GM23338 (cell line): Measurements from ENCODE around the gene HMX2. TPM values are rescaled to one million over a fixed set of nuclear protein-coding genes. Genes with fewer than 3 reads are reported as not detected.

ENCODE experiments used
- ATAC-seq: fragments of 200-7000 bp; cut with Tn5 transposase; 3 replicates; pipeline ENCODE4 v1.9.1; 2020
- DNase-seq: peaks from one replicate; pipeline ENCODE4 v3.0.0-alpha.2; 2015; ENCODE audit warnings: low spot score
- H2AFZ ChIP-seq: fragments of 200-600 bp; sonication (generic); 2 replicates; pipeline ENCODE4 v1.8.0; 2016; ENCODE audit warnings: antibody characterized with exemption, mild to moderate bottlenecking, moderate library complexity
- H3F3A ChIP-seq: fragments of 200-600 bp; sonication (generic); replicated peaks from 2 replicates; pipeline ENCODE4 v1.8.0; 2017; ENCODE audit warnings: antibody characterized with exemption, mixed run types, low read depth
- H3K27ac ChIP-seq: fragments of 200-600 bp; sonication (generic); 2 replicates; pipeline ENCODE4 v1.6.1; 2016; ENCODE audit warnings: low read depth
- H3K27me3 ChIP-seq: fragments of 200-600 bp; sonication (generic); 2 replicates; pipeline ENCODE4 v1.8.0; 2016; ENCODE audit warnings: mild to moderate bottlenecking, mixed run types, moderate library complexity; ENCODE audit not compliant: insufficient read depth
- H3K36me3 ChIP-seq: fragments of 200-600 bp; sonication (generic); 2 replicates; pipeline ENCODE4 v1.8.0; 2016; ENCODE audit warnings: mild to moderate bottlenecking; ENCODE audit not compliant: insufficient read depth
- H3K4me1 ChIP-seq: fragments of 200-600 bp; sonication (generic); 2 replicates; pipeline ENCODE4 v1.8.0; 2016; ENCODE audit warnings: mild to moderate bottlenecking, moderate library complexity; ENCODE audit not compliant: insufficient read depth
- H3K4me2 ChIP-seq: fragments of 200-600 bp; sonication (generic); 2 replicates; pipeline ENCODE4 v1.7.1; 2017; ENCODE audit warnings: mixed run types
- H3K4me3 ChIP-seq: fragments of 200-600 bp; sonication (generic); 2 replicates; pipeline ENCODE4 v1.6.1; 2016; ENCODE audit warnings: mixed run types
- H3K79me2 ChIP-seq: fragments of 200-600 bp; sonication (generic); replicated peaks from 2 replicates; pipeline ENCODE4 v1.8.0; 2017; ENCODE audit warnings: mild to moderate bottlenecking; ENCODE audit not compliant: insufficient read depth
- H3K9me2 ChIP-seq: fragments of 200-600 bp; sonication (generic); 2 replicates; pipeline ENCODE4 v1.8.0; 2017; ENCODE audit not compliant: insufficient read depth
- H4K20me1 ChIP-seq: fragments of 200-600 bp; sonication (generic); replicated peaks from 2 replicates; pipeline ENCODE4 v1.8.0; 2017; ENCODE audit warnings: mild to moderate bottlenecking; ENCODE audit not compliant: insufficient read depth
- H3K27ac Mint-ChIP-seq: 2 replicates; pipeline ENCODE4 v1.8.0; 2020; ENCODE audit warnings: inconsistent platforms, mild to moderate bottlenecking, moderate library complexity, mixed read lengths
- H3K27me3 Mint-ChIP-seq: 3 replicates; pipeline ENCODE4 v1.8.0; 2022; ENCODE audit warnings: low read depth, mild to moderate bottlenecking, moderate library complexity, mixed read lengths, inconsistent platforms; ENCODE audit not compliant: insufficient read depth, poor library complexity
- H3K36me3 Mint-ChIP-seq: 3 replicates; pipeline ENCODE4 v1.8.0; 2021; ENCODE audit warnings: low read depth, mild to moderate bottlenecking, inconsistent platforms, moderate library complexity, mixed read lengths
- H3K4me1 Mint-ChIP-seq: 3 replicates; pipeline ENCODE4 v1.8.0; 2020; ENCODE audit warnings: mild to moderate bottlenecking, inconsistent platforms, mixed read lengths
- H3K4me3 Mint-ChIP-seq: 3 replicates; pipeline ENCODE4 v1.8.0; 2021; ENCODE audit warnings: moderate library complexity, mild to moderate bottlenecking, inconsistent platforms, mixed read lengths
- H3K9me3 Mint-ChIP-seq: 3 replicates; pipeline ENCODE4 v1.8.0; 2020; ENCODE audit warnings: moderate library complexity, mild to moderate bottlenecking, inconsistent platforms, mixed read lengths
- EZH2 ChIP-seq: fragments of 200-600 bp; sonication (generic); IDR thresholded peaks from one replicate; pipeline ENCODE4 v1.8.0; 2017; ENCODE audit warnings: antibody characterized with exemption, mild to moderate bottlenecking, low read depth; ENCODE audit not compliant: unreplicated experiment
- EZH2phosphoT487 ChIP-seq: fragments of 200-600 bp; sonication (generic); IDR thresholded peaks from one replicate; pipeline ENCODE4 v1.8.1; 2018; ENCODE audit warnings: antibody characterized with exemption; ENCODE audit not compliant: unreplicated experiment
- POLR2AphosphoS5 ChIP-seq: IDR thresholded peaks from 2 replicates; pipeline ENCODE4 v1.6.1; 2016; ENCODE audit warnings: antibody characterized with exemption, low read depth
- REST ChIP-seq: IDR thresholded peaks from one replicate; pipeline ENCODE4 v1.6.1; 2018; ENCODE audit warnings: antibody characterized with exemption; ENCODE audit not compliant: unreplicated experiment
- polyA plus RNA-seq: library from polyadenylated mRNA; unstranded; fragments of >200 nt; fragmentation: Nextera tagmentation; extraction: Ambion mirVana; gene quantifications from 2 replicates; pipeline ENCODE4 v1.2.1, GENCODE V29; 2016
- total RNA-seq: library from RNA; depleted of rRNA; stranded (reverse); fragments of >200 nt; shearing (Covaris generic); gene quantifications from 2 replicates; pipeline ENCODE4 v1.2.3, GENCODE V29; 2014

Gene HMX2
- total and polyA plus RNA-seq, 2 experiments from 2014 or later: 2.6 to 3.4 TPM

GRCh38 chr10:123149568-123150270 is 1.8 kb downstream of the HMX2 start:
- Histone ChIP-seq H3K27me3 (peaks cover 83% of the 10 kb centered on the region), H3K4me2 (peak overlapping the region; percentile 83), H2AFZ (peak overlapping the region; percentile 90; the same call in 1 of the 2 replicates), H3K27ac (no peak overlapping the region), H4K20me1 (0 out of 2 replicates have a peak, but pooled peaks cover 3% of the 10 kb centered on the region), H3K4me3 (peak overlapping the region; percentile 60), H3K79me2 (peaks cover 4% of the 10 kb centered on the region), H3K4me1 (peaks cover 63% of the 10 kb centered on the region), H3K9me2 (no peaks in the 10 kb centered on the region), H3F3A (peaks cover 43% of the 10 kb centered on the region), H3K36me3 (no peaks in the 10 kb centered on the region)
- peak overlapping the region; percentile 70 for H3K4me3 Mint-ChIP-seq
- DNase-seq (peak; percentile 56), ATAC-seq (no peak; the same call in 1 of the 3 replicates)
- H3K4me1 Mint-ChIP-seq: peaks cover 56% of the 10 kb centered on the region
- H3K9me3 Mint-ChIP-seq: peaks cover 5% of the 10 kb centered on the region; the same call in 2 of the 3 replicates
- H3K36me3 Mint-ChIP-seq: peaks cover 17% of the 10 kb centered on the region
- H3K27me3 Mint-ChIP-seq: peaks cover 75% of the 10 kb centered on the region
- TF ChIP-seq EZH2phosphoT487: peak; percentile 91
- no peak for TF ChIP-seq POLR2AphosphoS5
- peak; percentile 29 for TF ChIP-seq EZH2
- no peak overlapping the region for H3K27ac Mint-ChIP-seq

GRCh38 chr10:123150271-123150985 is 2.5 kb downstream of the HMX2 start:
- Mint-ChIP-seq H3K27me3 (peaks cover 70% of the 10 kb centered on the region), H3K36me3 (peaks cover 24% of the 10 kb centered on the region), H3K4me1 (peaks cover 52% of the 10 kb centered on the region), H3K4me3 (peak overlapping the region; percentile 70), H3K27ac (no peak overlapping the region), H3K9me3 (peaks cover 5% of the 10 kb centered on the region; the same call in 2 of the 3 replicates)
- no peaks in the 10 kb centered on the region for H3K9me2 ChIP-seq
- no peak overlapping the region for H3K27ac ChIP-seq
- H4K20me1 ChIP-seq: peaks cover 8% of the 10 kb centered on the region; the same call in 1 of the 2 replicates
- H3F3A ChIP-seq: peaks cover 39% of the 10 kb centered on the region
- H3K4me1 ChIP-seq: peaks cover 60% of the 10 kb centered on the region
- peak overlapping the region; percentile 83 for H3K4me2 ChIP-seq
- DNase-seq (no peak), ATAC-seq (no peak; the same call in 1 of the 3 replicates)
- peak overlapping the region; percentile 90; the same call in 1 of the 2 replicates for H2AFZ ChIP-seq
- peaks cover 11% of the 10 kb centered on the region for H3K79me2 ChIP-seq
- H3K27me3 ChIP-seq: peaks cover 76% of the 10 kb centered on the region
- H3K36me3 ChIP-seq: peaks cover 3% of the 10 kb centered on the region; the same call in 1 of the 2 replicates
- H3K4me3 ChIP-seq: peak overlapping the region; percentile 60
- TF ChIP-seq EZH2phosphoT487 (peak; percentile 2), EZH2 (peak; percentile 88), REST (no peak), POLR2AphosphoS5 (no peak)
